ENCODE results near the gene SIAH1.
A peak's percentile ranks its signal among the peaks of the same experiment; 100 is the strongest.
"Not testable (repeated sequence)": the region's sequence is repeated elsewhere in the genome, so short reads cannot be mapped to it uniquely, and the experiment has no call there.

SIAH1 gene

GRCh38 chr16:48330841-48331192 lies 54.4 kb downstream of the SIAH1 start:
- DNase-seq, result no peak

DNA sequence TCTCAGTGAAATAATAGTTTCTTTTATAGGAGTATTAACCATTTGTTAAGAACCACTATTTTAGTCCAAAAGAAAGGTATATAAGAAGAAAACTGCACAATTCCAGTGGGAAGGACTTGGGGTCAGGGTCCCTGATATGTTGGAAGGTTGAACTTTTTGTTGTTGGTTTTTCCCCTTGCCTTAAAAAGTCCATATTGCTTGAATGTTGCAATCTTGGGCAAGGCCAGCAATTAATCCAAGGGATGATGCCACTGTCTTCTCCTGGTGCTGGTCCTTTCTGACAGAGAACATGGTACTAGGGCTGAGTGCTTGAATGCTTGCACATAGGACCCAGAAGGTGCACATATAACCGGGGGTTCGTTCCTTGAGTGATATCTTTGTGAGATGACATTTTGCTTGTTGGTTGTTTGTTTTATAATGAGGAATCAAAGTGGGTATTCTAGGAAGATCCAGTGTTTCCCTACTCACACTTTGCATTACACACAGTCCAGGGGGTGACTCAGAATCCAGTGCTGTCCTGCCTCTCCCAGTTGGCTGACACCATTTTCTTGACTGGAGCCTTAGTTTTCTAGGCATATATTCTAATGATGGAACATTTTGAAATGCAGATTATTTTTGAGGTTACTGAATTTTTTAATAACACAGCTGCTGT lies 54.9 kb downstream of the SIAH1 start:
- DNase-seq, result no peak

GRCh38 chr16:48329138-48329537 lies 56.1 kb downstream of the SIAH1 start:
- no peak for DNase-seq

GRCh38 chr16:48326915-48327314 lies 58.3 kb downstream of the SIAH1 start:
- DNase-seq, result no peak

DNA sequence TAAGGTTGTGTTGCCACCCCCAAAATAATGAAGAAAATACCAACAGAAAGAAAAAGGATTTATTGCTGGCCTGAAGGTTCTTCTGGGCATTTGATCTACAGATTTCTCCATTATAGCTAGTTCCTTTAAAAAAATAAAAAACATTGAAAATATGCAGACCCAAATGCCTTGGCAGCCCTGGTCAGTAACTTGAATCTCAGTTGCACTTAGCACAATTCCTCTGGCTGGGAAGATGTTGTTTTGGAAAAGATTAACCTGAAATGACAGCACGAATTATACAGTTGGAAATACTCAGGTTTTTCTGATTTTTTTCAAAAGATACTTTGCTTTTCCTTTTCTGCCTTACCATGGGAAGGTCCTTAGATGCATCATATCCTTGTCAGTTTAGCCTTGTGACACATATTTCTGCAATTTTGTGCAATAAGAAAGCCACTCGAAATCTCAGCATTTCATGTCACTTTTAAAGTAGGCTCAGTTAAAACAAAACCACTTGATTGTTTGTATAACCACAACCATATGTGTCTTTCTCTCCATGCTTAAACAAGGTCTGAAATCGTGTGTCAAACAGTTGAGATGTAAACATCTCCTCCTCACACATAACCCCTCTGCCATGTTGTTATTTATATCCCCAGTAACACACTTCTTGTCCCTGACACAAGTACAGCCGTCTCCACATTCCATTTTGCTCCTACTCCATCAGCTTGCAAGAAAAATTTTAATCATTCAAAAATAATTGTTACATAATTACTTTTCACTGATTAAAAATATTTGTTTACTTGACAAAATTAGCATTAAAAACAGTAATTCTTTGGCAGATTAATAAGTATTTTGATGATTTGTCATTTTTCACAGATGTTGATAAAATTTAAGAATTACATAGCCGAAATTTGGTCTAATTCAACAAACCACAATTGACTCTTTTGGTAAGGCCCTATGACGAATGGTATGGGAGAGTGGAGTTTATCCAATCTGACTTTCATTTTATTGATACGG lies 61.1 kb downstream of the SIAH1 start:
- no peak for DNase-seq

DNA sequence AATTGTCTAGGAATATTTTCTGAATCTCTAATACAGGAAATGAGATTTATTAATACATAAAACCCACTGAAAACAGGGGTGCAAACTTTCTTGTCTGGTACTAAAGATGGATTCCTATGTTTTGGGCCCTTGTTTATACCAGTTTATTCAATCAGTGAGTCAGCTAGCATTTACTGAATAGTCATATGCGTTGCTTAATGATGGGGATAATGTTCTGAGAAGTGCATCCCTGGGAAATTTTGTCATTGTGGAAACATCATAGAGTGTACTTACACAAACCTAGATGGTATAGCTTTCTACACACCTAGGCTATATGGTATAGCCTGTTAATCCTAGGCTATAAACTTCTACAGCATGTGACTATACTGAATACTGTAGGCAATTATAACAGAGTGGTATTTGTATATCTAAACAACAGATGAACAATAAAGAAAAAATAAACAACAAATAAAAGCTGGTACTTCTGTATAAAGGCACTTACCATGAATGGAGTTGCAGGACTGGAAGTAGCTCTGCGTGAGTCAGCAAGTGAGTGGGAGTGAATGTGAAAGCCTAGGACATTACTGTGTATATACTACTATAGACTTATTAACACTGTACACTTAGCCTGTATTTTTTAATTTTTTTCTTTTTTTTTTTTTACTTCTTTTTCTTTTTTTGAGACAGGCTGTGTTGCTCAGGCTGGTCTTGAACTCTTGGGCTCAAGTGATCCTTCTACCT lies 63.7 kb downstream of the SIAH1 start:
- DNase-seq, result no peak

DNA sequence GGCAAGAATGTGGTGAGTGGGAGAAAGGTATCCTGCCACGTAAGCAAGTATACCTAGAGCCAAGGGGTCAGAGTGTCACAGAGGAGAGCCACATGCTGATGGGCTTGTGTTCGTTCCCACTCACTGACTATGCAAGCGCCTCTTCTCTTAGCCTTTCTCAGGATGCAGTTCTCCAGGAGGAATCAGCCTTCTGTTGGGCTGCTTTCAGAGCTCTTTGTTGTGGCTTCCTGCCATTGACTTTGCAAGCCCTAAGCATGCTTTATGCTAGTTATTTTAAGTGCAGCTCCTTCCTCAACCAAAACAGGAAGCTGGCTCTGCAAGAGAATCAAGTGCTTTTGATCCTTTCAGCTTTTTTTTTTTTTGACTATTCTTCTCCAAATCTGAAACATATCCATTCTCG lies 66.6 kb downstream of the SIAH1 start:
- peak in 1 of 2 experiments; percentile 26 for DNase-seq

GRCh38 chr16:48317614-48318315 lies 67.4 kb downstream of the SIAH1 start:
- DNase-seq, result peak in 1 of 2 experiments; percentile 27

DNA sequence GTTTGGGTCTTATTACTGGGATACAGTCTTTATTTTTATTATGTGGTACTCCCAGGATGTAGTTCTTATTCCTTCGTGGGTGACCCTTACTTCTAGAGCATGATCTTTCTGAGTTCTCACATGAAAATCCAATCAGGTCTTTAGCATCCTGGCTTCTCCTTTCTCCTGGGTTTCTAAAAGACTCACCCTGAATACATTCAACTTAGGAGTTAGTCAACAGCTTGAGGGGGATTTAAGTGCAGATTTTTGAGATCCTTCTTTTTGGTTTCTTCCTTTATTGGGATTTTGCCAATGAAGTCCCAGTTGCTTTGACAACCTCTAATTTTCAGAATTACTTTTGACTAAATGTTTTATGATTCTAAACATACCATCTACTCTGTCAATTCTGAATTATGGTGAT lies 68.2 kb downstream of the SIAH1 start:
- DNase-seq, result no peak

- DNase-seq, result not testable (repeated sequence)
These were observed 71.3 kb downstream of the SIAH1 start for GRCh38 chr16:48313905-48314304.

DNA sequence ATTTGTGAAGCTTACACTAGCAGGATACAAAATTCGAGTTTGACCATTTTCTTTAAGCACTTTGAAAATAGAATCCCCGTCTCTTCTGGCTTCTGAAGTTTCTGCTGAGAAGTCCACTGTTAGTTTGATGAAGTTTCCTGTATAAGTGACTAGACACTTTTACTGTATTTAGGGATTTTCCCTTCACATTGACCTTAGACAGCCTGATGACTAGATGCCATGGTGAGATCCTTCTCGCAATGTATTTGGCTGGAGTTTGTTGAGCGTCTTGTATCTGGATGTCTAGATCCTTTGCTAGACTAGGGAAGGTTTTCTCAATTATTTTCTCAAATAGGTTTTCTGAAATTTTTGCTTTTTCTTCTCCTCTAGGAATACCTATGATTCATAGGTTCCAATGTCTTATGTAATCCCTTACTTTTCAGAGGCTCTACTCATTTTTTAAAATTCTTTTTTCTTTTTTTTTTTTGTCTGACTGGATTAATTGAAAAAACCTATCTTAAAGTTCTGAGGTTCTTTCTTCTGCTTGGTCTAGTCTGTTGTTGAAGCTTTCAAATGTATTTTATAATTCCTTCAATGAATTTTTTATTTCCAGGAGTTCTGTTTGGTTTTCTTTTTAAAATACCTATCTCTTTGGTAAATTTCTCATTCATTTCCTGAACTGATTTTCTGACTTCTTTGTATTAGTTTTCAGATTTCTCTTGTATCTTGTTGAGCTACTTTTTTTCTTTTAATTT lies 74.1 kb downstream of the SIAH1 start:
- no peak for DNase-seq
